ENCODE measurements around the gene AP3S2.

AP3S2 gene

DNA sequence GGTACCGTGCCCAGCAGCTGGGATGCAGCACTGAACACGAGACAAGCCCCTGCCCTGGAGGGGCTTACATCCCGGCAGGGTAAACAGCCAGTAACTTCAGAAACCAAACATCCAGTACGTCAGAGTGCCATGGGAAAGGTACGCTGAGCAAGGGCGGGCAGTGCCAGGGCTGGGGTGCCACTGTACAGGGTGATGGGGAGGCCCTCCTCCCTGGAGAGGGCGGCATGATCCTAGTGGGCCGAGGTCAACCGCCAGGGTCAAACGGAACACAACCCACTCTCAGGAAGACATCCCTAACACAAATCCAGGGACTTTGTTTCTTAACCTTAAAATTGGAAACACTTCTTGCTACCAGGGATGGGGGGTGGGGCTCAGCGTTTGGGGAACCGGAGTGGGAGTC is 63.2 kb downstream of the AP3S2 start:
- DNase-seq, result no peak

DNA sequence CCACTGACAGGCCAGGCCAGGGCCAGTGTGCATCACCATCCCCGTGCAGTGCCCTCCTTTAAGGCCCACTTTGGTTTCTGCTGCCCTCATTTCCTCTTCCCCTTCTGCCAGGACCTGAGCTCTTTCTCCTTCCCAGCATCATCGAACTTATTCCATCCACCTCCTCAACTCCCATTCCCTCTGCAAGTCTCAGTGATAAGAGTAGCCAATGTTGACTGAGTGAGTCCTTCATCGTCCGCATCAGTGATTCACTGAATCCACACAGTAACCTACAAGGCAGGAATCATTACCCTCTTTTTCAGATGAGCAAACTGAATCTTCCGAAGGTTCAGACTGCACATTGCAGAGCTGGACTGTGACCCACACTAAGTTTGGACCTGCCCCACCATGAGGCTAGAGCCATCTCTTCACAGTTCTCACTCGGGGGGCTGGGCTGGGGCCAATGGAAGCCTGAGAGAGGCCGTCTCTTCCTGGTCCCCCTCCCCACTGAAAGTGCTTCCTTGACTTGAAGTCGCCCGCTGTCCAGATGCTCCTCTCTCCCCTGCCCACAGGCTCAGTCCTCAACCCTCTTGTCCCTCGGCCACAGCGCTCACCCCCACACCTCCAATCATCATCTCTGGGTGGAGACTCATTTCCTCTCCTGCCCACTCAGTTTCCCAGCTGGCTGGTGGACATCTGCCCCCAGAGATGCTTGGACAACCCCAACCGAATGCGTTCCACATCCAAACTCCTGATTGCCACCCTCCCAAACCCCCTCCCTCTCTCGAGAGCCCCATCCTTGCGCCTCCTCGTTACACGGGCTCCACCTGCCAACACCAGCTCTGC is 64.0 kb downstream of the AP3S2 start:
- DNase-seq, result no peak

DNA sequence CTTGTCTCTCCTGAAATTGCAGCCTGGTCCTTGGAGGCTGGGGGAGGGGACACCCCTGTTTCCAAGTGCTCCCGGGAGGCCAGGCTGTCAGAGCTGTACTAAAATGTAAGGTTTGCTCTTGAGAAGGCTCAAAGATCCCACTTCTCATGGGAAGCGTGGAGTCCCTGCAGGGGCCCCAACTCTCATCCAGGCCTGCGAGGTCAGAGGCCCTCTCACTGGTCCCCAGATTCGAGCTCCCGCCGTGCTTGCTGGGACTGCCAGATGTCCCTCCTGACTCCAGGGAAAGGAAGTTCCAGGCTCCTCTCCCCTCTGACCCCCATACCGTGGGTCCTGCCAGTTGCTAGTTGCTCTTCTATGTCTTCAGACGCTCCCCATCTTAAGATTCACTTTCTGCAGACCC is 64.6 kb downstream of the AP3S2 start:
- DNase-seq, result no peak

DNA sequence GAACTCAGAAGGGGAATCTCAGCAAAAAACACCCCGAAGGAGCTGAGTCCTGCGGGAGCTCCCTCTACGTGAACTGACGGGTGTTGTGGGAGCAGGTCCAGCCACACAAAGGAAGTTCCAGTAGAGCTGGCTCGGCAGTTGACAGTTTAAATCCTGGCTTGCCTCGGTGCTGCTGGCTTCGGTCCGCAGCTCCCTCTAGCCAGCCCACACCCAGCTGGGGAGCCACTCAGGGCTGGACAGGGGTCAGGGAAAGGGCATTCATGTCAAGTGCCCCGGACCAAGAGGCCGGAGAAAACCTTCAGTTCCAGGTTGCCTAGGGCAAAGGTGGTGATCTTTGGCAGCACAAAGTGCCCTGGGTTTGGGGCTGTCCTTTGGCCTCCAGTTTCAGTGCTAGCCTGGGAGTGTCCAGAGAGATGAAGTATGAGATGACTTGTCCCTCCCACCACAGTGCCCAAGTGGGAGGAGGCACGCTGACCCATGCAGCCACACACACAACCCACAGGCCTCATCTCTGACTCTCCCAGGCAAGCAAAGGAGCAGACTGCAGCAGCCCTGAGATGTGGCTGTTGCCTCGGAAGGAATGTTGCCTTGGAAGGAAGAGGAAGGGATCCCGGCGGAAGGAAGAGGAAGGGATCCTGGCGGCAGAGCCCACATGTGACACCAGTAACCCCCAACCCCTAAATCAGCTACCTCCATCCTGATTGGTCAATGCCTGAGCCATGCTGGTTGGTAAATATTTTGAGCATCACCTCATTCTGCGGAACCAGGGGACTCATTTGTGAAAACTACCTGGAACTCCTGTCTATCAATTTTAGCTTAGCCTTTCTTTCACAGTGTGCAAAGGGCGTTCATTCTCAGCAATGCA is 65.3 kb downstream of the AP3S2 start:
- no peak for DNase-seq

DNA sequence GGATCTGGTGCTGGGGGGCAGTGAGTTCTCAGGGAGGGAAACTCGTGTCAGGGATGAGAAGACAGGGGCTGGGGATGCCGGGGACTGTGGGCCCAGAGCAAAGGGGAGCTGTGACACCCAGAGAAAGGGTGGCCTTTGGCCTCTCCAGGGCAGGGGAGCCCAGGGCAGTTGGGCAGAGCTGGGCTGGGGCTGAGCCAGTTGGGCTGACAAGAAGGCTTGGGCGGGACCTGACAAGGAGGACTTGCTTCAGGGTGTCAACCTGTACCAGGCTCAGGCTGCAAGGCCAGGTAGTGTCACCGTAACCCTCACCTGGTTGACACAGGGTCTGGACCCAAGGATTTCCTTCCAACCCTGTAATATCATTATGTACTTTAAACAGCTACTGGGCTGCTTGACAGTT is 66.0 kb downstream of the AP3S2 start:
- no peak for DNase-seq

DNA sequence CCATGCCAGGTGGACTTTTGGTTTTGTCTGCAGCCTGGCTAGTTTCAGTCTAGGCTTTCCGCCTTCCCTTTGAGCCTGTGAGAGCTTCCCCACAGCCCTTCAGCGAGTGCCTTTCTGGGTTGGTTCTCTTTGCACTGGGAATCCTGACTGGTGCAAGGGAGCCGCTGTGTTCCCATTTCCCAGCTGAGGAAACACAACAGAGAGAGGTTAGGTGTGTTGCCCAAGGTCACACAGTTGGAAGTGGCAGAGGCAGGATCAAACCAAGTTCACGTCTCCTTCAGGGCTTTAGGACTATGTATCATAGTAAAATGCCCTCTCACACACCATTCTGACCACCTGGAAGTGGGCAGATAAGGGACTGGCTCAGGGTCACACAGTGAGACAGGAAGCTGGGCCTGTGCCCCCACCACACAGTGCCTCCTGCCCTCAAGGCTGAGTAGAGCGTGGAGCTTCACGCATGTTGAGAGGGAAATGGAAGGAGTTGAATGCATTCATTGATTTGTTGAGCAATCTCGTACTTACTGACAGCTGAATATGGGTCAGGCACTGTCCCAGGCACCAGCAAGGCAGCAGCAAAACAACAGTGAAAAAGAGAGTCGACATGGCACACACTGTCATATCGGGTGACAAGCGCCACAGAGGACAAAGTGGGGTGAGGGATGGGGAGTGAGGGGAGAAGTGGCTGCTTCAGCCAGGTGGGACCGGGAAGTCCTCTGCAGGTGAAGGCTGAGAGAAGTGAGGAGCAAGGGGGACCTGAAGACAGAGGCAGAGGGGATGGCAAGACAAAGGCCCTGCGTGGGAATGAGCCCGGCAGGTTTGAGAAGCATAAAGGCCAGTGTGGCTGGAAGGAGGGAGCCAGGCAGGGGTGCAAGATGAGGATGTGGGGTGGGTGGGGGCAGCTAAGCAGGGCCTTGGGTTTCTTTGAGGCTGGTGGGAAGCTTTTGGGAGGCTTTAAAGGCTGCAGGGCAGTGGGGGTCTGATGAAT is 66.8 kb downstream of the AP3S2 start:
- DNase-seq, result no peak

DNA sequence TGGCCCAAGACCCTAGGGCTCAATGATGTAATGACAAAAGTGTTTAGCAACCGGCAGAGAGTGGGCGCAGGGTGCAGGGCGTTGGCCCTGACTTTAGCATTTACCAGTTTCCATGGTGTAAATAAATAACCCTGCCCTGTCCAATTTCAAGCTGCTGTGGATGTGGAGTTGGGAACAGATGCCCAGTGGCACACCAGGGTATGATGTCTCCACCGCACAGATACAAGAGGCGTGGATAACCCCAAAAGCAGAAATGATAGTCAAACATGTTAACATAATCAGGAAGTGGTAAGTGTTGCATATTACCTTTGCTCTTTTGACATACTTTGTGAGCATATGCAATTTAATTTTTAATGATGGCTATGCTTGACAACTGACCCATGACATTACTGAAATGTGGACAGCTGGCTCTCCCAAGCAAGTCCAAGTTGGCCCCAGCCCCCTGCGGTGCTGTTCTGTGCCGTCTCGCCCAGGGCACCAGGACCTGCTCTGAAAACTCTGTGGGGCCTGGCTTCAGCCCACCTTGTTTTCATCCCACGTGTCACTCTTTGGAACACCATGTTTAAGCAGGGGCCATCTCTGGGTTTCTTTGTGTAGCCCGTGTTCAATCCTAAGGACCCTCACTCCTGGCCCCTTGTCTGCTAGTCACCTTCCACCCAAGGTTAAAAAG is 68.4 kb downstream of the AP3S2 start:
- DNase-seq, result no peak

DNA sequence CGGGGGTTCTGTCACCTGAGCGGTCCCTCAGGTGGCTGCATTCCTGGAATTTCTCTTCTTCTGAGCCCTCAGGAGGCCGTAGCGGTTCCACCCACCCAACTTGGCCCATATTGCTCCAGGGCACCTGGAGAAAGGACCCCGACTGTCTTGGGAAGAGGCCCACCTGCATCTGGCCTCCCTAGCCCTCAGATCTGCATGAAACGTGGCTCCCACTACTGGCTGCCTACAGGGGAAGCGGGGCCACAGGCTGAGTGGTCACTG is 69.3 kb downstream of the AP3S2 start:
- no peak for DNase-seq

DNA sequence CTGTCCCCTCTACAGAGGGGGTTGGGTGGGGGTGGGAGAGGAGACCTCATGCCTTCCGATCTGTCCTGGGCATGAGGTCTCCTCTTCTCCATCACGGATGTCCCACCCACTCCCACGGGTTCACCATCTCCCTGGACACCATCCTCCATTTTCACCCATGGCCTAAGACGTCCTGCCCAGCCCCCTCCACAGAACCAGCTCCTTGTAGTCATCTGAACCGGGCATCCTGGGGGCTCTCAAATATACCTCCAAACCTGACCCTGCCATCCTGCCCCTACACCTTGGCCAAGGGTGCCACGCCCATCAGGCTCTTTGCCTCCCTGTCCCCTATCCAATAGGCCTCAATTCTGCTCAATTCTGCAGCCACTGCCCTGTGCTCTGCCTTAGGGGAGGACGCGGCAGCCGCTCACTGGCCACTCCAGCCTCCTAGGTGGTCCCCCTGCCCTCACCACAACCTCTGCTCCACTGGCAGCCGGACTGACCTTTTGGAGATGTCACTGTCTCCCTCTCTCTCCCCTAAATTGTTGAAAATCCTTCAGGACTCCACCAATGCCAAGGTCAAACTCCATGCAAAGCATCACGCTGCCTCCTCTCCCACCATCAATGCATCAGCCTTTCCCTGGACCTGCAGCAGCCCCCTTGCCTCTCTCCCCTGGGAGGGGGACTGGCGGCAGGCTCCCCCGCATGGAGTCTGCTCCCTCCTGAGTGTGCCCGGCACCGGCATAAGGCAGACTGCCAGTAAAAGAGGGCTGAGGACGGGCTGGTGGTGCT is 69.8 kb downstream of the AP3S2 start:
- DNase-seq, result no peak

DNA sequence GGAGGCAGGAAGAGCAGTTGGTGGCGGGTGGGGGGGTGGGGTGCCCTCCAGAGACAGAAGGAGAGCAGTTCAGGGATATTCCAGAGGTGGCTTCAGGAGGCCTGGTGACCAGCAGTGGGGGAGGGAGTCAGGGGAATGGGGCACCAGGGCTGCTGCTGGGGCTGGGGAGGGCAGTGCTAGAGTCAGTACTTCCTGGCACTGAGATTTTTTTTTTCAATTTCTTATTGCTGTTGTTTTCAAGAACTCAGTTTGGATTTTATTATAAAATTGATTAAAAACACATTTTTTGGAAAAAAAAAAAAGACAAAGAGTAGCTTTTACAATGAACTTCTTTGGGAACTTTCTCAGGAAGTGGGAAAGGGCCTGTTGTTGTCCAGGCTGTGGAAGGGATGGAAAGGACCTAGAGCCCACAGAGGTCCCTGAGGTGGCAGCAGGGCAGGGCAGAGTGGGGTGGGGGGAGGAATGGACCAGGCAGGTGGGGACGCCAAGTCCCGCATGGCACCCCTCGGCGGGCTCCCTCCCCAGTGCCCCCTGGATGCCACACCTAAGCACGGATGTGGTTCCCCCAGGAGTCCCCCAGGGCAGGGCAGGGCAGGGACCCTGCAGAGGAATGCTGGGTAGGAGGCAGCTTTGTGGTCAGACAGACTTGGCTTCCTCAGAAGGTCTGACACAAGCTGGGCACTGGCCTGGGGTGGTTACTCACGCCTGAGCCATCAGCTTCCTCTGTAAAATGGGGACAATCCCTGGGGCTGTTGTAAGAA is 70.7 kb downstream of the AP3S2 start:
- no peak for DNase-seq

DNA sequence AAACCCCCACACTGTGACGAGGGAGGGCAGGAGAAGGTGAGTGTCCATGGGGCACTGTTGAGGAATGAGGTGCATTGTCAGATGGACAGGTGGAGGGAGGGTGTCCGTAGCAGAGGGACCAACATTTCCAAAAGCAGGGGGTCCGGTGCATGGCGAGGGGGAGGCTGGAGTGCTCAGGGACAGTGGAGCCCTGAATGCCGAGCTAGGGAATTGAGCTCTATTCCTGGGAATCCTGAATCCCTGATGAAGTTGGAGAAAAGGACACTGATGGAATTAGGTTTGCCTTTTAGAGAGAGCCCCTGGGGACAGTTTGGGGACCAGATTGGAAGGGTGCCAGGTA is 71.2 kb downstream of the AP3S2 start:
- no peak for DNase-seq

DNA sequence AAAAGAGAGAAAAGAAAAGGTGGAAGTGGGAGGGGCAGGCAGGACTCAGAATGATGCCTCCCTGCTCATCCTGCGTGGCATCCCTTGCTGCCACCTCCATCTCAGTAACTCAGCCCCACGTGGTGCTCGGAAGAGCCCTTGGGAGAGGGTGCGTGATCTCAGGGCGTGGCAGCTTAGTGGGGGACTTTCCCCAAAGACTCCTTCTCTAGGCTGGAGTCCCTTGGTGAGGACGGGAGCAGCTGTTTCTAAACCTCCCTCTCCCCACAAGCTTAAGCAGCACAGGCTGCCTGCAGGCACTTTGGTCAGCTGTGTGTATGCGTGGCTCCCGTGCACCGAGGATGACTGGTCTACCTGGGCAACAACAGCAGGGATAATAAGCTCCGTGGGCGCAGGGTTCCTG is 71.8 kb downstream of the AP3S2 start:
- DNase-seq, result no peak

DNA sequence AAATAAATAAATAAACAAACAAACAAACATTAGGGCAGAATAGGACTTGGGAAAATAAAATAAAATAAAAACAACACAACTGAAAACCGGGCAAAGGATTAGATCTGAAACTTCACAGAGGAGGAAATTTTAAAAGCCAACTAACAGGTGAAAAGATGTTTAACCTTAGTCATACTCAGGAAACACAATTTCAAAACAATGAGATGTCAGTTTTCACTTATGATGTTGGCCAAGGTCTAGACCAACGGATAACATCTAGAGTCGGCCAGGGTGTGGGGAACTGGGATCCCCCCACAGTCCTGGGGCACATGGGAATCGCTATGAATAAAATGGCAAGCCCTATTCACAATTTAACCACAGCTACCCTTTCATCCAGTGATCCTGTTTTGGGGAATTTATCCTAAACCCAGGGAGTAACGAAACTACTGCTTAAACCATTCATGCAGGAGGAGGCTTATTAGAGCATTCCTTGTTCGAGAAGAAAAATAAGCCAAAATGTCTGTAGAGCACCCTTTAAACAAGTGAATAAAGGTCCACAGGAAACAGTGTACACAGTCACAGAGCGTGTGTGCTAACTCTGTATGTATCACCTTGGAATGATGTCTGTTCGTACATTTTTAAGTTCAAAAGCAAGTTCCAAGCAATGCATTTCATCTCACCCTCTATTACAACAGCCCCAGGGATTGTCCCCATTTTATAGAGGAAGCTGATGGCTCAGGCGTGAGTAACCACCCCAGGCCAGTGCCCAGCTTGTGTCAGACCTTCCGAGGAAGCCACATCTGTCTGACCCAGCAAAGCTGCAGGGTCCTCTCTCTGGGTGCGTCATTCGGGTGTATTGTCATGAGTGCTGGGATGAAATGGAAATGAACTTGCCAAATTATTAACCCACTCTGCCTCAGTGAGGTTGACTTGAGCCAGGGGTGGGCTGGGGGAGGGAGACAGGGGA is 72.9 kb downstream of the AP3S2 start:
- no peak for DNase-seq

DNA sequence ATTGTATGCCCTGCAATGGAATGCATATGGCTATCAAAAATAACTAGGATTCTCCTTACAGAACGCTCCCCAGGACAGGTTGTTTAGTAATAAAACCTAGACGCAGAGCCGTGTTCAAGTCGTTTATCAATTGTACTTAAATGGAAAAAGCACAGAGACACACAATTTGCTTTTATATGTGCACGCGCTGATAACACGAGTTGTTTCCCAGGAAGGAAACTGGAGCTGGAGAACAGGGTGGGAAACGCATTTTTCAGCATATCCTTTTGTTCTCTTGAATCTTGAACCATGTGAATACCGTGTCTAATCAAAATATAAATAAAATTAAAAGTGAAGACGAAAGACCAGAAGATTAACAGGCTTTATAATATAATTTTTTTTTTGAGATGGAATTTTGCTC is 75.5 kb downstream of the AP3S2 start:
- DNase-seq, result no peak

DNA sequence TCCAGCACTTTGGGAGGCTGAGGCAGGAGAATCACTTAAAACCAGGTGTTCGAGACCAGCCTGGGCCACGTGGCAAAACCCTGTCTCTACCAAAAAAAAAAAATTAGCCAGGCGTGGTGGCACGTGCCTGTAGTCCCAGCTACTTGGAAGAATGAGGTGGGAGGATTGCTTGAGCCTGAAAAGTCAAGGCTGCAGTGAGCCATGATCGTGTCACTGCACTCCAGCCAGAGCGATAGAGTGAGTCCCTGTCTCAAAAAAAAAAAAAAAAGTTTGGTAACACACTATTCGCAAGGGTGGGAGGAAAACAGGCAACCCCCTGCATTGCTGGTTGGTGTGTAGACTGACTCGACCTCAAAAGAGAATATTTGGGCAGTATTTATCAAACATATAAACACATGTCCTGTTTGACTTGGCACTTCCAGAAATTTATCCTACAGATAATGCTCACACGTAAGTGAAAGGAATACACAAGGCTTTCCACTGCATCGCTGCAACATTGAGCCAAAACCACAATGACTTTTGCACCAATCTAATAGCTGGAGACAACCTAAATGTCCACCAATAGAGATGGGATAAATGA is 76.0 kb downstream of the AP3S2 start:
- DNase-seq, result no peak

DNA sequence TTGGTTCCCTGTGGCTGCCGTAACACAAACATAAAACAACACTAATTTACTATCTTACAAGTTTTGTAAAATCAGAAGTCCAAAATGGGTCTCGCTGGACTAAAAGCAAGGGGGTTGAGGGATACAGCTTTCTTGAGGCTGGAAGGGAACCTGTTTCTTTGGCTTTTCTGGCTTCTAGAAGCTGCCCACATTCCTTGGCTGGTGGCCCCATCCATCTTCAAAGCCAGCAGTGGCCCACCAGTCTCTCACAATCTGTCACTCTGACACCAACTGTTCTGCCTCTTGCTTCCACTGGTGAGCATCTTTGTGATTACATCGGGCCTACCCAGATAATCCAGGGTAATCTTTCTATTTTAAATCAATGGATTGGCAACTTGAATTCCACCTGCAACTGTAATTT is 78.0 kb downstream of the AP3S2 start:
- DNase-seq, result no peak

DNA sequence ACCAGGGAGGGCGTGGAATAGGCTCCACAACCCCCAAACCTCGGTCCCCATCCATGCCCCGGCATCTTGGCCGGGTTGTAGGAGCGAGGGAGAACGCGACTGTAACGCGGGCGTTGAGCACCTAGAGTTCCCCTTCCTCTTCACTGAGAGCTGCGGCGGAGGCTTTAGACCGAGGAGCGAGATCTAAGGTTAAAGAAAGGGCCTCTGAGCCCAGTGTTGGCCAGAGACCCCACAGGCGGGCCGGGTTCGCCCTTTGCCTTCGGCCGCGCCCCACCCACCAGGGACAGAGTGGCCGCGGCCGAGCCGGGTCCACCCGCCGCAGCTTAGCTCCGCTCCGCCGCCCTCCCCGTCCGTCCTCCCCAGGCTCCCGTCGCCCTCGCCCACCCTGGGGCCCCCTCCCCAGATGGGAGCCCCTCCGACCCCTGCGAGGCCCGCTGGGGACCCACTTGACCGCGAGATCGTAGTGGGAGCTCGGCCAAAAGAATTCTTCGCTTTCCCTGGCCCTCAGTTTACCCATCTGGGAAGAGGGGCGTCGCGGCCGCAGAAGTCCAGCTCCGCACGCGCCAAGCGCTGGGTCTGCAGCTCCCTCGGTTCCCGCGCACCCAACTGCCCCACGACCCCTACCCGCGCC is 79.6 kb downstream of the AP3S2 start:
- no peak for DNase-seq

DNA sequence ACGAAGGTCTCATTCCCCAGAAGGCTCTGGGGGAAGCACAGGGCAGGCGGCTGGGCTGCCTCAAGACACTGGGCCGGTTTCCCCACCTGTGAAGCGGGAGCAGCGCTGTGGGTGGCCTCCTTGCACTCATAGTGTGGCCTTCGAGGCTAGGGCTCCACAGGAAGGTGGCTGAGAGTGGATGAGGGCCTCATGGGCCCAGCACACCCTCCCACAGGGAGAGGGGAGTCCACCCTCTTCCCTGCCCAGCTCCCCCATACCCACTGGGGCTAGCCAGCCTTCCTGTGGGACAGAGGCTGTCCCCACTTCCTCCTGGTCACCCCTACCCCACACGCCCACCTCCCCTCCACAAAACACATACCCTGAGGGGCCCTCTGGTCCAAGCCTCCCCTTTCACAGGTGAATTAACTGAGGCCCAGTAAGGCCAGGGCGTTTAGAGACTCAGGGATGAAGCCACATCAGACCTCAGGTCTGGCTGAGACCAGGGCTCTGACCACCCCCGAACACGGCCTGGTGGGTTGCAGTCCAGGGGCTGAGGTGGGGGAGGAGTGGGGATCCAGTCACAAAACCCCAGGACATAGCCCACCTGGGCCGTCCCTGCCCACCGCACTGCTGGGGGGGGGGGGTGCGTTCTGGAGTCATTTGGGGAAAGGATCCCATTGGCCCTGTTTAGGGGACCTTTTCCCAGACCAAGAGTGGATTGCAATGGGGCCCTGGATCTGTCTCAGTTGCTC is 80.2 kb downstream of the AP3S2 start:
- no peak for DNase-seq

Measured in NCI-H2029 treated with DMSO at 0.1 percent for 48 hours (cell line).